Neural cell (in vitro differentiated cells): ENCODE data around the gene MARK4.
A peak's percentile ranks its signal among the peaks of the same experiment; 100 is the strongest.

Experiments used
- EP300 ChIP-seq: fragments of 450-650 bp; conservative IDR thresholded peaks from 2 replicates; pipeline ENCODE4 v1.6.1; 2014; ENCODE audit warnings: antibody characterized with exemption, mild to moderate bottlenecking, moderate library complexity; ENCODE audit not compliant: poor library complexity, severe bottlenecking
- EZH2 ChIP-seq: fragments of 200-600, 300-800 bp; shearing (Covaris generic), sonication (generic); IDR thresholded peaks from 2 replicates; pipeline ENCODE4 v1.6.1; 2014; ENCODE audit warnings: antibody characterized with exemption, low read length, borderline replicate concordance, mild to moderate bottlenecking; ENCODE audit not compliant: insufficient read depth, poor library complexity, severe bottlenecking
- MXI1 ChIP-seq: fragments of 450-650 bp; conservative IDR thresholded peaks from 2 replicates; pipeline ENCODE4 v1.6.1; 2014; ENCODE audit warnings: antibody characterized with exemption, mild to moderate bottlenecking; ENCODE audit not compliant: poor library complexity, severe bottlenecking
- POLR2AphosphoS5 ChIP-seq: IDR thresholded peaks from 2 replicates; pipeline ENCODE4 v1.6.1; 2012
- RAD21 ChIP-seq: fragments of 450-650 bp; conservative IDR thresholded peaks from 2 replicates; pipeline ENCODE4 v1.6.1; 2014; ENCODE audit warnings: antibody characterized with exemption, mild to moderate bottlenecking, moderate library complexity
- TAF1 ChIP-seq: IDR thresholded peaks from 2 replicates; pipeline ENCODE4 v1.6.1; 2012; ENCODE audit warnings: low read depth
- TF ChIP-seq, protein P1 (sequence below): fragments of 450-650 bp; IDR thresholded peaks from 2 replicates; pipeline ENCODE4 v1.5.1; 2014; ENCODE audit warnings: antibody characterized with exemption, mild to moderate bottlenecking, moderate library complexity; ENCODE audit not compliant: poor library complexity, severe bottlenecking
- TF ChIP-seq, protein P2 (sequence below): IDR thresholded peaks from 2 replicates; pipeline ENCODE4 v1.6.1; 2012; ENCODE audit warnings: borderline replicate concordance

DNA sequence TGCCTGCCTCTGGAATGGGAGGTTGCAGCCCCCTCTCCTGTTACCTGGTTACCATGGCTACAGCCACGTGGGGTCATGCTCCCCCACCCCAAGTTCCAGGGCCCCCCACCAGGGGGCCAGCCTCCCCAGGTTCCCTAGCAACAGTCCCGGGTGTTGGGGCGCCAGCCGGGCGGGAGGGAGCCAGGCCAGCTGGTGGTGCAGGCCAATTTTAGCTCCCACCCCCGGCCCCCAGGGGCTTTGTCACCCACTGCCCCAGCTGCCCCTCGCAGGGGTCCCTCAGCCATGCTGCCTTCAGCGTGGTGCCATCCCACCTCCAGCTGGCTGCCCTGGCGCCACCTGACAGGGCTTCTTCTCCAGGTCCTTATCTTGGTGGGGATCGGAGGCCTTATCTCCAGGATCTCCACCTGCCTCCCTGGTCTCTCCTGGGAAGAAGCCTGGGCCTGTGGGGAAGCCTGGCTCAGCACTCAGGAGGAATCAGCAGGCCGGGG, 3.0 kb downstream of the MARK4 start:
- TF ChIP-seq, protein P1, sequence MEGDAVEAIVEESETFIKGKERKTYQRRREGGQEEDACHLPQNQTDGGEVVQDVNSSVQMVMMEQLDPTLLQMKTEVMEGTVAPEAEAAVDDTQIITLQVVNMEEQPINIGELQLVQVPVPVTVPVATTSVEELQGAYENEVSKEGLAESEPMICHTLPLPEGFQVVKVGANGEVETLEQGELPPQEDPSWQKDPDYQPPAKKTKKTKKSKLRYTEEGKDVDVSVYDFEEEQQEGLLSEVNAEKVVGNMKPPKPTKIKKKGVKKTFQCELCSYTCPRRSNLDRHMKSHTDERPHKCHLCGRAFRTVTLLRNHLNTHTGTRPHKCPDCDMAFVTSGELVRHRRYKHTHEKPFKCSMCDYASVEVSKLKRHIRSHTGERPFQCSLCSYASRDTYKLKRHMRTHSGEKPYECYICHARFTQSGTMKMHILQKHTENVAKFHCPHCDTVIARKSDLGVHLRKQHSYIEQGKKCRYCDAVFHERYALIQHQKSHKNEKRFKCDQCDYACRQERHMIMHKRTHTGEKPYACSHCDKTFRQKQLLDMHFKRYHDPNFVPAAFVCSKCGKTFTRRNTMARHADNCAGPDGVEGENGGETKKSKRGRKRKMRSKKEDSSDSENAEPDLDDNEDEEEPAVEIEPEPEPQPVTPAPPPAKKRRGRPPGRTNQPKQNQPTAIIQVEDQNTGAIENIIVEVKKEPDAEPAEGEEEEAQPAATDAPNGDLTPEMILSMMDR = peak; percentile 11
- TF ChIP-seq, protein P2, sequence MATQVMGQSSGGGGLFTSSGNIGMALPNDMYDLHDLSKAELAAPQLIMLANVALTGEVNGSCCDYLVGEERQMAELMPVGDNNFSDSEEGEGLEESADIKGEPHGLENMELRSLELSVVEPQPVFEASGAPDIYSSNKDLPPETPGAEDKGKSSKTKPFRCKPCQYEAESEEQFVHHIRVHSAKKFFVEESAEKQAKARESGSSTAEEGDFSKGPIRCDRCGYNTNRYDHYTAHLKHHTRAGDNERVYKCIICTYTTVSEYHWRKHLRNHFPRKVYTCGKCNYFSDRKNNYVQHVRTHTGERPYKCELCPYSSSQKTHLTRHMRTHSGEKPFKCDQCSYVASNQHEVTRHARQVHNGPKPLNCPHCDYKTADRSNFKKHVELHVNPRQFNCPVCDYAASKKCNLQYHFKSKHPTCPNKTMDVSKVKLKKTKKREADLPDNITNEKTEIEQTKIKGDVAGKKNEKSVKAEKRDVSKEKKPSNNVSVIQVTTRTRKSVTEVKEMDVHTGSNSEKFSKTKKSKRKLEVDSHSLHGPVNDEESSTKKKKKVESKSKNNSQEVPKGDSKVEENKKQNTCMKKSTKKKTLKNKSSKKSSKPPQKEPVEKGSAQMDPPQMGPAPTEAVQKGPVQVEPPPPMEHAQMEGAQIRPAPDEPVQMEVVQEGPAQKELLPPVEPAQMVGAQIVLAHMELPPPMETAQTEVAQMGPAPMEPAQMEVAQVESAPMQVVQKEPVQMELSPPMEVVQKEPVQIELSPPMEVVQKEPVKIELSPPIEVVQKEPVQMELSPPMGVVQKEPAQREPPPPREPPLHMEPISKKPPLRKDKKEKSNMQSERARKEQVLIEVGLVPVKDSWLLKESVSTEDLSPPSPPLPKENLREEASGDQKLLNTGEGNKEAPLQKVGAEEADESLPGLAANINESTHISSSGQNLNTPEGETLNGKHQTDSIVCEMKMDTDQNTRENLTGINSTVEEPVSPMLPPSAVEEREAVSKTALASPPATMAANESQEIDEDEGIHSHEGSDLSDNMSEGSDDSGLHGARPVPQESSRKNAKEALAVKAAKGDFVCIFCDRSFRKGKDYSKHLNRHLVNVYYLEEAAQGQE = no peak
- TF ChIP-seq EP300 (no peak), EZH2 (no peak), TAF1 (no peak), POLR2AphosphoS5 (no peak), RAD21 (no peak), MXI1 (no peak)
